GM12878 (cell line): ENCODE measurements around the gene ANKRD40CL. TPM values are rescaled to one million over a fixed set of nuclear protein-coding genes. Genes with fewer than 3 reads are reported as not detected.

Source experiments
- CREM ChIP-seq: IDR thresholded peaks from 2 replicates; pipeline ENCODE4 v1.6.1; 2014; ENCODE audit warnings: antibody characterized with exemption, low read depth
- FOS ChIP-seq: IDR thresholded peaks from 3 replicates; pipeline ENCODE4 v1.6.1; 2011; ENCODE audit warnings: borderline replicate concordance; ENCODE audit not compliant: insufficient read length; ENCODE audit errors: extremely low read depth
- IKZF2 ChIP-seq, 2 experiments: fragments of 450-650 bp; IDR thresholded peaks; 2 replicates each; pipeline ENCODE4 v1.6.1; 2017; ENCODE audit warnings: mild to moderate bottlenecking in 2 of 2, moderate library complexity in 2 of 2
- KAT2A ChIP-seq: conservative IDR thresholded peaks from 2 replicates; pipeline ENCODE4 v1.6.1; 2011; ENCODE audit warnings: low read depth, low read length; ENCODE audit not compliant: control insufficient read depth
- MEF2B ChIP-seq: fragments of 450-650 bp; IDR thresholded peaks from 2 replicates; pipeline ENCODE4 v1.6.1; 2018; ENCODE audit warnings: mild to moderate bottlenecking, moderate library complexity; ENCODE audit not compliant: partially characterized antibody, poor library complexity, severe bottlenecking
- NR2C1 ChIP-seq: fragments of 450-650 bp; IDR thresholded peaks from 2 replicates; pipeline ENCODE4 v1.6.1; 2017; ENCODE audit warnings: antibody characterized with exemption, mild to moderate bottlenecking, moderate library complexity
- NRF1 ChIP-seq: conservative IDR thresholded peaks from 2 replicates; pipeline ENCODE4 v1.6.1; 2011; ENCODE audit warnings: mild to moderate bottlenecking, low read depth, low read length, improper control_type of control experiment
- POLR2A ChIP-seq: IDR thresholded peaks from 2 replicates; pipeline ENCODE4 v1.6.1; 2011; ENCODE audit warnings: low read depth, mild to moderate bottlenecking, low read length
- RAD21 ChIP-seq: IDR thresholded peaks from 2 replicates; pipeline ENCODE4 v1.6.1; 2011; ENCODE audit warnings: mild to moderate bottlenecking, low read depth, low read length, moderate library complexity; ENCODE audit not compliant: insufficient read depth
- RBBP5 ChIP-seq: fragments of 200-600 bp; sonication (generic); conservative IDR thresholded peaks from 2 replicates; pipeline ENCODE4 v1.6.1; 2016
- SMAD1 ChIP-seq: fragments of 450-650 bp; IDR thresholded peaks from 2 replicates; pipeline ENCODE4 v1.6.1; 2018; ENCODE audit warnings: mild to moderate bottlenecking, low read depth; ENCODE audit not compliant: partially characterized antibody
- SMARCA5 ChIP-seq: fragments of 450-650 bp; IDR thresholded peaks from 2 replicates; pipeline ENCODE4 v1.6.1; 2017; ENCODE audit warnings: mild to moderate bottlenecking
- SPI1 ChIP-seq: IDR thresholded peaks from 2 replicates; pipeline ENCODE4 v1.6.1; 2011; ENCODE audit warnings: low read depth, mild to moderate bottlenecking, low read length, moderate library complexity, borderline replicate concordance; ENCODE audit not compliant: insufficient read depth
- SRF ChIP-seq, 2 experiments: IDR thresholded peaks; 2 replicates each; pipeline ENCODE4 v1.6.1; 2011; ENCODE audit warnings: low read depth in 2 of 2, low read length in 2 of 2, mild to moderate bottlenecking in 1 of 2, moderate library complexity in 1 of 2
- YY1 ChIP-seq: IDR thresholded peaks from 2 replicates; pipeline ENCODE4 v1.6.1; 2011; ENCODE audit warnings: low read depth, mild to moderate bottlenecking, low read length
- polyA plus RNA-seq, 11 experiments: library from polyadenylated mRNA; depleted of rRNA in 4 of 11; unstranded in 6 of 11; stranded (reverse) in 5 of 11; fragments of >200 nt; fragmentation: Nextera tagmentation in 4 of 11; fragmentation: Illumina TruSeq in 1 of 11; extraction: Ambion mirVana in 4 of 11; extraction: Trizol in 1 of 11; gene quantifications; 1 replicate in 1 of 11; 2 replicates in 10 of 11; pipeline versions ENCODE4 v1.2.1 to v1.2.3, GENCODE V29; 2011 to 2016; ENCODE audit warnings: inconsistent platforms in 2 of 11, missing spikeins in 2 of 11, low read depth in 1 of 11
- total RNA-seq, 4 experiments: library from RNA; depleted of rRNA in 3 of 4; stranded (reverse); fragments of >200 nt in 3 of 4; fragmentation: Illumina TruSeq in 1 of 4; extraction: Trizol in 1 of 4; gene quantifications; 2 replicates each; pipeline versions ENCODE4 v1.2.1 to v1.2.3, GENCODE V29; 2013 to 2021
- TF ChIP-seq, protein P1 (sequence below): fragments of 450-650 bp; IDR thresholded peaks from 2 replicates; pipeline ENCODE4 v1.6.1; 2017; ENCODE audit warnings: low read depth, mild to moderate bottlenecking, moderate library complexity
- TF ChIP-seq, protein P2 (sequence below): fragments of 450-650 bp; formaldehyde crosslinking; IDR thresholded peaks from 2 replicates; pipeline ENCODE4 v1.4.0; 2022; ENCODE audit warnings: mild to moderate bottlenecking, moderate library complexity
- TF ChIP-seq, protein P3 (sequence below): fragments of 450-650 bp; IDR thresholded peaks from 2 replicates; pipeline ENCODE4 v1.6.1; 2014; ENCODE audit warnings: mild to moderate bottlenecking
- TF ChIP-seq, protein P4 (sequence below): fragments of 450-650 bp; IDR thresholded peaks from 2 replicates; pipeline ENCODE4 v1.6.1; 2017; ENCODE audit warnings: mild to moderate bottlenecking, low read depth, inconsistent platforms; ENCODE audit not compliant: poor library complexity, severe bottlenecking
- TF ChIP-seq, protein P5 (sequence below): IDR thresholded peaks from 2 replicates; pipeline ENCODE4 v1.6.1; 2012; ENCODE audit warnings: low read length, inconsistent platforms

The ANKRD40CL gene
- total and polyA plus RNA-seq, 10 of the 15 experiments (the other 5 are each of a cell fraction or from before 2014, with no cell fraction given): not detected

DNA sequence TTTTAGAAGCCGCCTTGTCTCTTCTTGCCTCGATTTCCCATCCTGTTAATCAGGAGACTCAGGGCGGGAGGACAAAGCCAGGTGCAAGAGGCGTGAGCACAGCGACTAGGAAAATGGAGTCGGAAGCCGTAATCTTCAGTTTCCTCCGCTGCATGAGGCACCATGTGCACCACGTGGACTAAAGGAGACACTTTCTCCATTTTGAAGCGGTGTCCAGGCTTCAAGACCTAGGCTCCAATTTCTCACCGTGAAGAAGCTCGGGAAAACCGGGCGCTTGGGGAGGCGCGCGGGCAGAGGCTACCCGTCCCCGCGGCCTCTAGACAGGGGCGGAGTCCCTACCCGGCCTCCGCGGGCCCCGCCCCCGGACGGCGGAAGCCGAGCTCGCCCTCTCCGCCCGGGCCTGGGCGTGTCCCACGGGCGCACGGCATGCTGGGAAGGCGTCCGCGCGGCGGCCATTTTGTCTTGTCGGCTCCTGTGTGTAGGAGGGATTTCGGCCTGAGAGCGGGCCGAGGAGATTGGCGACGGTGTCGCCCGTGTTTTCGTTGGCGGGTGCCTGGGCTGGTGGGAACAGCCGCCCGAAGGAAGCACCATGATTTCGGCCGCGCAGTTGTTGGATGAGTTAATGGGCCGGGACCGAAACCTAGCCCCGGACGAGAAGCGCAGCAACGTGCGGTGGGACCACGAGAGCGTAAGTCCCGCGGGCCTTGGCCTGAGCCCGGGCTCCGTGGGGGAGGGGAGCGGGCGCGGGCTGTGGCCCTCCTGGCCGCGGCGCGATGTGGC is 48.0 kb downstream of the ANKRD40CL start, which contains the start of gene LUC7L3 (continued):
- 0 out of 2 replicates have a peak, but pooled peaks have one; percentile 67 for TF ChIP-seq RBBP5
- TF ChIP-seq SPI1: no peak
- peak; percentile 46 to 59; a peak in 2 of 4 replicates for TF ChIP-seq IKZF2 (IDR thresholded peaks at IDR 0.05)
- peak; percentile 66; the same call in 1 of the 2 replicates for TF ChIP-seq CREM
- no peak for TF ChIP-seq MEF2B
- 0 out of 4 replicates have a peak, but pooled peaks of 1 of the 2 experiments have one; percentile 37 for TF ChIP-seq SRF (IDR thresholded peaks at IDR 0.05; ENCODE audit: low read depth in 2 of 2, low read length in 2 of 2)
- peak; percentile 58; the same call in 1 of the 2 replicates for TF ChIP-seq SMARCA5
- no peak for TF ChIP-seq RAD21
- no peak for TF ChIP-seq KAT2A
- TF ChIP-seq, protein P1, sequence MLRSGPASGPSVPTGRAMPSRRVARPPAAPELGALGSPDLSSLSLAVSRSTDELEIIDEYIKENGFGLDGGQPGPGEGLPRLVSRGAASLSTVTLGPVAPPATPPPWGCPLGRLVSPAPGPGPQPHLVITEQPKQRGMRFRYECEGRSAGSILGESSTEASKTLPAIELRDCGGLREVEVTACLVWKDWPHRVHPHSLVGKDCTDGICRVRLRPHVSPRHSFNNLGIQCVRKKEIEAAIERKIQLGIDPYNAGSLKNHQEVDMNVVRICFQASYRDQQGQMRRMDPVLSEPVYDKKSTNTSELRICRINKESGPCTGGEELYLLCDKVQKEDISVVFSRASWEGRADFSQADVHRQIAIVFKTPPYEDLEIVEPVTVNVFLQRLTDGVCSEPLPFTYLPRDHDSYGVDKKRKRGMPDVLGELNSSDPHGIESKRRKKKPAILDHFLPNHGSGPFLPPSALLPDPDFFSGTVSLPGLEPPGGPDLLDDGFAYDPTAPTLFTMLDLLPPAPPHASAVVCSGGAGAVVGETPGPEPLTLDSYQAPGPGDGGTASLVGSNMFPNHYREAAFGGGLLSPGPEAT: peak; percentile 50; the same call in 1 of the 2 replicates
- TF ChIP-seq, protein P2, sequence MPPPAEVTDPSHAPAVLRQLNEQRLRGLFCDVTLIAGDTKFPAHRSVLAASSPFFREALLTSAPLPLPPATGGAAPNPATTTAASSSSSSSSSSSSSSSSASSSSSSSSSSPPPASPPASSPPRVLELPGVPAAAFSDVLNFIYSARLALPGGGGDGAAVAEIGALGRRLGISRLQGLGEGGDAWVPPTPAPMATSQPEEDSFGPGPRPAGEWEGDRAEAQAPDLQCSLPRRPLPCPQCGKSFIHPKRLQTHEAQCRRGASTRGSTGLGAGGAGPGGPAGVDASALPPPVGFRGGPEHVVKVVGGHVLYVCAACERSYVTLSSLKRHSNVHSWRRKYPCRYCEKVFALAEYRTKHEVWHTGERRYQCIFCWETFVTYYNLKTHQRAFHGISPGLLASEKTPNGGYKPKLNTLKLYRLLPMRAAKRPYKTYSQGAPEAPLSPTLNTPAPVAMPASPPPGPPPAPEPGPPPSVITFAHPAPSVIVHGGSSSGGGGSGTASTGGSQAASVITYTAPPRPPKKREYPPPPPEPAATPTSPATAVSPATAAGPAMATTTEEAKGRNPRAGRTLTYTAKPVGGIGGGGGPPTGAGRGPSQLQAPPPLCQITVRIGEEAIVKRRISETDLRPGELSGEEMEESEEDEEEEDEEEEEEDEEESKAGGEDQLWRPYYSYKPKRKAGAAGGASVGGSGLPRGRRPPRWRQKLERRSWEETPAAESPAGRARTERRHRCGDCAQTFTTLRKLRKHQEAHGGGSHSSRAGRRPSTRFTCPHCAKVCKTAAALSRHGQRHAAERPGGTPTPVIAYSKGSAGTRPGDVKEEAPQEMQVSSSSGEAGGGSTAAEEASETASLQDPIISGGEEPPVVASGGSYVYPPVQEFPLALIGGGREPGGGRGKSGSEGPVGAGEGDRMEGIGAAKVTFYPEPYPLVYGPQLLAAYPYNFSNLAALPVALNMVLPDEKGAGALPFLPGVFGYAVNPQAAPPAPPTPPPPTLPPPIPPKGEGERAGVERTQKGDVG (CRISPR knock-in tag): no peak
- TF ChIP-seq NRF1: no peak
- TF ChIP-seq, protein P3, sequence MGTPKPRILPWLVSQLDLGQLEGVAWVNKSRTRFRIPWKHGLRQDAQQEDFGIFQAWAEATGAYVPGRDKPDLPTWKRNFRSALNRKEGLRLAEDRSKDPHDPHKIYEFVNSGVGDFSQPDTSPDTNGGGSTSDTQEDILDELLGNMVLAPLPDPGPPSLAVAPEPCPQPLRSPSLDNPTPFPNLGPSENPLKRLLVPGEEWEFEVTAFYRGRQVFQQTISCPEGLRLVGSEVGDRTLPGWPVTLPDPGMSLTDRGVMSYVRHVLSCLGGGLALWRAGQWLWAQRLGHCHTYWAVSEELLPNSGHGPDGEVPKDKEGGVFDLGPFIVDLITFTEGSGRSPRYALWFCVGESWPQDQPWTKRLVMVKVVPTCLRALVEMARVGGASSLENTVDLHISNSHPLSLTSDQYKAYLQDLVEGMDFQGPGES: no peak
- peak; percentile 97 for TF ChIP-seq YY1
- peak; percentile 66 for TF ChIP-seq NR2C1
- TF ChIP-seq FOS: no peak
- TF ChIP-seq, protein P4, sequence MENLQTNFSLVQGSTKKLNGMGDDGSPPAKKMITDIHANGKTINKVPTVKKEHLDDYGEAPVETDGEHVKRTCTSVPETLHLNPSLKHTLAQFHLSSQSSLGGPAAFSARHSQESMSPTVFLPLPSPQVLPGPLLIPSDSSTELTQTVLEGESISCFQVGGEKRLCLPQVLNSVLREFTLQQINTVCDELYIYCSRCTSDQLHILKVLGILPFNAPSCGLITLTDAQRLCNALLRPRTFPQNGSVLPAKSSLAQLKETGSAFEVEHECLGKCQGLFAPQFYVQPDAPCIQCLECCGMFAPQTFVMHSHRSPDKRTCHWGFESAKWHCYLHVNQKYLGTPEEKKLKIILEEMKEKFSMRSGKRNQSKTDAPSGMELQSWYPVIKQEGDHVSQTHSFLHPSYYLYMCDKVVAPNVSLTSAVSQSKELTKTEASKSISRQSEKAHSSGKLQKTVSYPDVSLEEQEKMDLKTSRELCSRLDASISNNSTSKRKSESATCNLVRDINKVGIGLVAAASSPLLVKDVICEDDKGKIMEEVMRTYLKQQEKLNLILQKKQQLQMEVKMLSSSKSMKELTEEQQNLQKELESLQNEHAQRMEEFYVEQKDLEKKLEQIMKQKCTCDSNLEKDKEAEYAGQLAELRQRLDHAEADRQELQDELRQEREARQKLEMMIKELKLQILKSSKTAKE: peak; percentile 54
- TF ChIP-seq, protein P5, sequence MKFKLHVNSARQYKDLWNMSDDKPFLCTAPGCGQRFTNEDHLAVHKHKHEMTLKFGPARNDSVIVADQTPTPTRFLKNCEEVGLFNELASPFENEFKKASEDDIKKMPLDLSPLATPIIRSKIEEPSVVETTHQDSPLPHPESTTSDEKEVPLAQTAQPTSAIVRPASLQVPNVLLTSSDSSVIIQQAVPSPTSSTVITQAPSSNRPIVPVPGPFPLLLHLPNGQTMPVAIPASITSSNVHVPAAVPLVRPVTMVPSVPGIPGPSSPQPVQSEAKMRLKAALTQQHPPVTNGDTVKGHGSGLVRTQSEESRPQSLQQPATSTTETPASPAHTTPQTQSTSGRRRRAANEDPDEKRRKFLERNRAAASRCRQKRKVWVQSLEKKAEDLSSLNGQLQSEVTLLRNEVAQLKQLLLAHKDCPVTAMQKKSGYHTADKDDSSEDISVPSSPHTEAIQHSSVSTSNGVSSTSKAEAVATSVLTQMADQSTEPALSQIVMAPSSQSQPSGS: no peak
- no peak for TF ChIP-seq SMAD1
- peak; percentile 99 for TF ChIP-seq POLR2A
